NCI-H187 (cell line): Measurements from ENCODE around the gene VWC2L.

ENCODE experiments used
- DNase-seq, 2 experiments: peaks; one replicate each; lab custom pipeline; 2025; lab: John Stamatoyannopoulos, UW

VWC2L gene

DNA sequence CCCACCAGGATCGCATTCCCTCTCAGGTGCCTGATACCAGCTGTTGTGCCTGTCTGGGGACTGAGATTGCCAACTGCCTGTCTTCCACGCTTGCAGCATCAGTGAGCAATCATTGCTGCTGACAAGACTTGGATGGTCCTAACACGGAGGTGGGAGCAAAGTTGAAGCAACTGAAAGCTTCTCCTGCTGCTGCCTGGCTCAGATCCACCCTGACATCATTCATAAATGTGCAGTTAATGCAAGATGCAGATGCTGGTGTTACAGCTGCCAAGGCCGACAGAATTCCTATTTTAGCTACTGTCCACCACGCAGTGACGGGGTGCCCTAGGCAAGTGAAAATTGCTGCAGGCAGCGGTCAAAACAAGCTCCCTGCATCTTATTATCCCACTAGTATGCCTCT, 131.4 kb downstream of the VWC2L start:
- DNase-seq = no peak

- DNase-seq = no peak
Measured at GRCh38 chr2:214542866-214543265, 132.0 kb downstream of the VWC2L start.

GRCh38 chr2:214543386-214543955, 132.6 kb downstream of the VWC2L start:
- no peak for DNase-seq

DNA sequence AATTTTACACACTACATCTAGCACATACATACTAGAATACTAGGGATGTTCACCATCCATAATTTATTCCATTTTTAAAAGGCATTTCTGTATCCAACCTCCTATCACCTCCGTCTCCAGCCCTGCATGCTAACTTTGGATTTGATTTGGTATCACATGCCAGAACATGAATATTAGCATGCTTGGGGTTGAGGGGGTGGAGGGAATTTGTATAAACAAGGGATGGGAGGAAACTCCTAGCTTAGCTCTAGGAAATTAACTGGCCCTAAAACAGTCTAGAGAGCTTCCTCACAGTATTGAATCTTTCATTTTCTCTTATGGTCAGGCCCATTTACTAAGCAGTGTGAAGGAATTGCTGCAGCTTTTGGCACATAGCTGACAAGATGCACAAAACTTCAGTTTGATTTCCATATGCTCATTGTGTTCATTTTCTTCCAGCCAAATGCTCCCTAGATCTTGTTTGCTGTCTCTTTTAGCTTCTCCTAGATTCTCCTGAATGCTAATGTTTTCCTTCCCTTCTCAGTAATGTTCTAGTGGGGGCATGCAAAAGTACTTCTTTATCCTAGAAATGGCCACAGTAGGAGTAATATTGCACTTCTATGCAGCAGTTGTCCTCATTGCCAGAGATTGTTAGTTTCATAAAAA, 135.2 kb downstream of the VWC2L start:
- no peak for DNase-seq

GRCh38 chr2:214547931-214548330, 137.1 kb downstream of the VWC2L start:
- DNase-seq = no peak

GRCh38 chr2:214549946-214550345, 139.1 kb downstream of the VWC2L start:
- no peak for DNase-seq

DNA sequence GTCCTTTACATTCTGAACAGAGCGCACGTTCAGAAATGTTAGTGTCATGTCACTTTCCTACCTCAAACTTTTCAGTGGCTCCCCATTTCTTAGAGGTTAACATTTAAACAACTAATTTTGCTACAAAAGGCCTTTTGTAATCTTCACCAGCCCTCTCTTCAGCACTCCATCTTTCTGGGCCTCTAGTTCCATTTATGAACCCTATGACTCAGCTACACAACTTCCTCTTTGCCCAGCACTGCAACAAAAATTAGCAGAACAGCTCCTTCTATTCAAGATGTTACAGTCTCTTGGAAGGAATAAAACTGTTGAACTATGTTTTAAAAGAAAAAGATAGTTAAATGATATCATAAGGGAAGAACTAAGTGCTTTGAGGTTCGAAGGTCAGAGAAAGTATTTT, 139.9 kb downstream of the VWC2L start:
- no peak for DNase-seq

GRCh38 chr2:214557884-214558283, 147.0 kb downstream of the VWC2L start:
- DNase-seq = no peak

DNA sequence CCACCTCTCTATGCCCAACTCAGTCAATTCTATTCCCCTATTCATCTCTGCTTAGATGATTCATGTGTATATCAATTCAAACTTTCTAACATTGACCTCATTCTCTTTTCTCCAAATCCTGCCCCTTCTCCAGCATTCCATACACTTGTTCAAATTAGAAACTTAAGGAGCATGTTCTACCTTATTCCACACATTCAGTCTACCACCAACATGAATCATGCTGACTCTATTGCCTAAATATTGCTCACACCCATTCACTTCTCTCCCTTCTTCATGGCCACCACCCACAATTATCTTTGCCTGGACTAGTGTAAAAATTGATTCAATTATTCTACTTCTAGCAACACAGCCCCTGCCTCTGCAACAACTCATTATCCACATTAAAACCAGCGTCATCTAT, 147.5 kb downstream of the VWC2L start:
- DNase-seq = no peak

DNA sequence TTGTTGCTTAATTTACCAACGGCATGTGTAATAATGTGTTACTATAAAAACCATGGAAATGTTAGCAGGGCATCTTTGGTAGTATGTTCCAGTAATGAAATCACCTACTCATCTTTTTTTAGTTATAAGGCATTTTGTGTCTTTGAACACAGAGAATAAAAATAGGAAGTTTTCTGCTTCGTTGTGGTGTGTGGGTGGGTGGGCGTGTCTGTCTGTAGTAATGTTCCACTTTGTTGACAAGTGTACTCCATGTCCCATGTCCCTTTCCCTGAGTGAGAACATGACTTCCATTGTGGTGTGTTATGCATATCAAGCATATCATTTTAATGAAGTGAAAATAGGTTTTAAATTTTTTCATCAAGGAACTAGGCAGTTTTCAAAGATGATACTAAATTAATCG, 149.3 kb downstream of the VWC2L start:
- DNase-seq = no peak

- no peak for DNase-seq
Measured at GRCh38 chr2:214560618-214561190, 149.8 kb downstream of the VWC2L start.

DNA sequence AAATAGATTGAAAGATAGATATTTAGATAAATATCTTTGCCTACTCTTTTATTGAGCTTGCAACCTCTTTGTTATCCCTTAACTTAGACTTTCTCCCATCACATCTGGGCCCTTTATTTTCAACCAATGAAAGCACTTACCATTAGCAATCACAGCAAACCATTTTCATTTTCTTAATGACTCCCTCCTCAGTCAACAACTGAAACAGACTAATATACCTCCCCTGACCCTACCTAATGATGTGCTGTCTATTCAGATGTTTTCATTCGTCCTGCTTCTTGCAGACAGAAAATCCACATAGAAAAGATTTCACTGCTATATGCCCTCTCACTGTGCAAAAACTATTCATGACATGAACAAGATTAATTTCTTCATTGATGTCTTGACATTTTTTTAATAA, 154.4 kb downstream of the VWC2L start:
- DNase-seq = no peak

DNA sequence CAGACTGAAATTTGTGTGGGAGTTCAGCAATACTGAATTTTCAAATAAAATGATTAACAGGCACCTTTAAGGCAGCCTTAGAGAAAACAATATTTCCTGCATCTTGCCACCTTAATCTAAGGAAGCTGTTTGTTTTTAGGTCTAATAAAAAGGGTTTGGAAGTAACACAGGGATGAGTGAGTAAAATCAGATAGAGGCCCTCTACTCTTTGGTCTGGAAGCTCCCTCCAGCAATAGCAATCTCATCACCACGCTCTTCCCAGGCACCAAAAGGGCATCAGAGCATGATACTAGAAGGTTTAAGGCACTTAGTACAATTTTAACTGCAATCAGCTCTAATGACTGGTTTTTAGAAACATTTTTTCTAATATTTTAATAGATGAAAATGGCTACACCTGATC, 155.6 kb downstream of the VWC2L start:
- DNase-seq = no peak

DNA sequence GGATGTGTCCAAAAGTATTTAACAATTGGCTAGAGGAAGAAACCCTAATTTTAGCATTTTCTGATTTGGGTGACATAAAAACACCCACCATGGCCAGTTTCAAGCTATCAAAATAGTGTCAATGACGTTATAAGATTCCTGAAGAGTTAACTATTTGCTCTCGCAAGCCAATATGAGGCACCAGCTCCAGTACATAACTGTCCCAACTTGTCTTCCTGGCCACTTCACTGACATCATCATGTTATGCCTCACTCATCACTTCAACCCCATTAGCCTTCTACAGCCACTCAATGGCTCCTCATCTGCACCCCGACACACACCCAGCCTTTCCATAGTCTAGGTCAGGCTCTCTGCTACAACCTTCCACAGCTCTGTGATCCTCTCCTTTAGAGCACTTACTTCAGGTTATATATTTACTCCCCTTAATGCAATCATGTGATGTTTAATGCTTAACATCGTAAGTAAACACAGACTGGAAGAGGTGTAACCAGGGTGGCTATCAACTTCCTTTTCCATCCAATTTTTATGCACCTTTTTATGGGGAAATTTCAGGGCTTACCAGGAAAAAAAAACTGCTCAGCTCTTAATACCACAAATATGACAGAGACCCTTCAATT, 158.7 kb downstream of the VWC2L start:
- DNase-seq = no peak

DNA sequence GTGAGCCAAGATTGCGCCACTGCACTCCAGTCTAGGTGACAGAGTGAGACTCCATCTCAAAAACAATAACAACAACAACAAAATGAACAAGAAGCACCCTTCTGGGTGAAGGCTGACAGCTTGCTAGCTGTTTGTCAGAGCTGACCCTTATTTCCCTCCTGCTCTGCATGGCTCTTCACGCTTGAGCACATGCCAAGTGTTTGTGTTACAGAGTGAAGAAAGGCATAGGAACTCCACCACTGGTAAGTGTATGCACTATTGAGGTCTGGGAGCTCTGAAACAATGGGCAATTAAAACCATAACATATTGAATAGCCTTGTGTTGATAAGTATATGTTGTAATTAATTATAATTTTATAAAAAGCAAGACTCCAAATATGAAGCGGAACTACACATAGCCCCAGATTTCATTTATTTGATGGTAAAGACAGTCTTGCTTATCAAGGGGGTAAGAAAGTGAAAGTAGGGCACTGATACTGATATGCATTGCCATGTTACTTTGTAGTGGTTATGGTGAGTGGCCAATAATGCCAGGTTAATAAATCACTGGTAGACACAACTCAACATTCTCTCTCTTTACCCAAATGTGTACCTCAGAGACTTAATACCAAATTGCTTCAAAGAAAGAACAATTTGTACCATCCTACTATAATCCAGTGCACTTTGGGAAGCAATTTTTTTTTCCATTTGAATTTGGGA, 163.4 kb downstream of the VWC2L start:
- DNase-seq = peak; percentile 34

- DNase-seq = no peak
Measured at GRCh38 chr2:214575030-214575429, 164.2 kb downstream of the VWC2L start.

DNA sequence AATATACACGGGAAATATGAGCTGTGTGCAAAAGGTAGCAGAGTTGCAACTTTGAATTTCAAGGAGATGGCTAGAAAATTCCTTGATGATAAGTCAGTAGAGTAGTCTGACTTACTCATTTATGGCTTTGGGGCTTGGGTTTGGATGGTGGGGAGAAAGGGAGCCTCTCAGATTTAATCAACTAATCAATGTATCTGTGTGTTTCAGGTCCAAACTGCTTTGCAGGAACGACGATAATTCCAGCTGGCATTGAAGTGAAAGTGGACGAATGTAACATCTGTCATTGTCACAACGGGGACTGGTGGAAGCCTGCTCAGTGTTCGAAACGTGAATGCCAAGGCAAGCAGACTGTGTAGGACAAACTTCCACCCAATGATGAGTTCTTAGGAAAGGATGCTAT, 164.6 kb downstream of the VWC2L start:
- no peak for DNase-seq

- DNase-seq = no peak
Measured at GRCh38 chr2:214577769-214578168, 166.9 kb downstream of the VWC2L start.

- no peak for DNase-seq
Measured at GRCh38 chr2:214578442-214578841, 167.6 kb downstream of the VWC2L start.

DNA sequence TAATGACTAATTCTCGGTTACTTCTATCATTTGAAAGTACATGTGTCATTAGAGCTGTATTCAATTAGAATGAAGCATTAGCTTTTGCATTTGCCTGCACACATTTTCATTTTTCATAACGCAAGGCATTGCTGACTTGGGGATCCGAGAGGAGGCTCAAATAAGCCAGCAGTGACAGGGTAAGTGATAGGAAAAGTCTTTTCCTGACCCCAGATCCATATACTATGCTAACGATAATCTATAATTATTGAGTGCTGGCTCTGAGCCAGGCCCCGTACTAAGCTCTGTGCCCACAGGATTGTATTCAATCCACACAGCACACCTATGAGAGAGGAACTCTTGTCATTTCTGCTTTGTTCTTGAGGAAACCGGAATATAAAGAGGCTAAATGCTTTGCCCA, 168.2 kb downstream of the VWC2L start:
- no peak for DNase-seq

GRCh38 chr2:214587442-214587841, 176.6 kb downstream of the VWC2L start:
- no peak for DNase-seq

GRCh38 chr2:214591366-214591765, 180.5 kb downstream of the VWC2L start:
- no peak for DNase-seq

DNA sequence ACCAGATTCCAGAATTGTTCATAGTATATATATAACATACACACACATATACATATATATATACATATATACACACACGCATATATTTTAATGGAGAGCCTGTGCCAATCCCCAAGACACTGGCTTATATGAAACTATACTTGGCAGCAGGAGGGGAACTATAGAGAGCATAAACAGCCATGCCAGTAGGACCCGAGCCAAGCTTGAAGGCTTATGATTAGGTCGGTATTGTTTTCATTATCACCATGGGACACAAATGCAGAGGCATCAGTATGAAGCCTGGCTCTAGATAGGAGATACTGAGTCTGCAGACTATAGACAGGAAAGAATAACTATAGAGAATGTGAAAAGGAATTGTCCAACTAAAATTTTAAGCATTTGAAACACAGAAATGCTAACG, 181.2 kb downstream of the VWC2L start:
- no peak for DNase-seq
